B cell (primary cell): ENCODE results near the gene GSG1L. TPM values are rescaled to one million over a fixed set of nuclear protein-coding genes. Genes with fewer than 3 reads are reported as not detected.

Experiments
- ATAC-seq: fragments of 200-7000 bp; cut with Tn5 transposase; one replicate; pipeline ENCODE4 v1.10.0; 2021; ENCODE audit warnings: low read depth, mild to moderate bottlenecking, moderate number of reproducible peaks, moderate library complexity
- CTCF ChIA-PET: fragments of 350-600 bp; sonication (Branson Sonifier 250); formaldehyde crosslinking; loops from one replicate; lab custom pipeline; 2021; ENCODE audit warnings: antibody characterized with exemption, inconsistent platforms; lab: Charles Lee
- POLR2A ChIA-PET: fragments of 350-600 bp; sonication (Branson Sonifier 250); formaldehyde crosslinking; loops from one replicate; lab custom pipeline; 2021; ENCODE audit warnings: antibody characterized with exemption; lab: Charles Lee
- DNase-seq: peaks from one replicate; pipeline ENCODE4 v3.0.0; 2013
- H2AFZ ChIP-seq: 2 replicates; pipeline ENCODE4 v1.6.1; 2012; ENCODE audit warnings: mild to moderate bottlenecking, low read depth, low read length; ENCODE audit not compliant: insufficient read depth, poor library complexity, severe bottlenecking
- H3K27ac ChIP-seq, 2 donors: 1 replicate in 1 of 2; 2 replicates in 1 of 2; pipeline ENCODE4 v1.5.1; 2012 to 2013; ENCODE audit warnings: low read length in 2 of 2, mild to moderate bottlenecking in 2 of 2, moderate library complexity in 1 of 2
- H3K27me3 ChIP-seq, 4 experiments: fragments of 200-600 bp in 1 of 4; sonication (generic) in 1 of 4; replicated peaks in 1 of 4; 1 replicate in 2 of 4; 2 replicates in 2 of 4; pipeline versions ENCODE4 v1.6.1 to v1.7.0; 2013 to 2016; ENCODE audit warnings: low read length in 3 of 4, mild to moderate bottlenecking in 2 of 4, mixed read lengths in 1 of 4, moderate library complexity in 1 of 4; ENCODE audit not compliant: insufficient read depth in 4 of 4, control insufficient read depth in 3 of 4; ENCODE audit errors: control extremely low read depth in 1 of 4
- H3K36me3 ChIP-seq, 2 experiments: replicated peaks in 1 of 2; 1 replicate in 1 of 2; 2 replicates in 1 of 2; pipeline versions ENCODE4 v1.6.1 to v1.7.1; 2013; ENCODE audit warnings: low read length in 1 of 2; ENCODE audit not compliant: insufficient read depth in 2 of 2, control insufficient read depth in 1 of 2; ENCODE audit errors: control extremely low read depth in 1 of 2, extremely low read depth in 1 of 2
- H3K4me1 ChIP-seq, 2 donors: fragments of 200-600 bp in 1 of 2; sonication (generic) in 1 of 2; 1 replicate in 1 of 2; 2 replicates in 1 of 2; pipeline versions ENCODE4 v1.5.1 to v1.6.1; 2013 to 2017; ENCODE audit warnings: low read length in 2 of 2; ENCODE audit not compliant: control insufficient read depth in 2 of 2, insufficient read depth in 2 of 2
- H3K4me2 ChIP-seq: replicated peaks from 2 replicates; pipeline ENCODE3; 2012; ENCODE audit warnings: mild to moderate bottlenecking, low read depth, low read length; ENCODE audit not compliant: poor library complexity, severe bottlenecking
- H3K4me3 ChIP-seq, 5 experiments: fragments of 200-600 bp in 1 of 5; sonication (generic) in 1 of 5; 1 replicate in 3 of 5; 2 replicates in 2 of 5; pipeline versions ENCODE4 v1.5.1 to v1.7.0; 2011 to 2016; ENCODE audit warnings: low read length in 4 of 5, mild to moderate bottlenecking in 4 of 5, low read depth in 2 of 5, control low read depth in 1 of 5, moderate library complexity in 1 of 5; ENCODE audit not compliant: insufficient read depth in 1 of 5; ENCODE audit errors: control extremely low read depth in 1 of 5, extremely low read depth in 1 of 5
- H3K79me2 ChIP-seq: fragments of 200-600 bp; sonication (generic); one replicate; pipeline ENCODE4 v1.6.0; 2016; ENCODE audit warnings: low read length; ENCODE audit not compliant: control insufficient read depth, insufficient read depth
- H3K9ac ChIP-seq: fragments of 200-600 bp; sonication (generic); 2 replicates; pipeline ENCODE4 v1.6.1; 2017; ENCODE audit warnings: mild to moderate bottlenecking, low read length, moderate library complexity
- H3K9me3 ChIP-seq, 3 donors: one replicate each; pipeline versions ENCODE4 v1.6.1 to v1.7.1; 2013; ENCODE audit warnings: low read length in 2 of 3; ENCODE audit not compliant: control insufficient read depth in 2 of 3, insufficient read depth in 1 of 3; ENCODE audit errors: control extremely low read depth in 1 of 3
- H4K20me1 ChIP-seq: 2 replicates; pipeline ENCODE4 v1.6.0; 2012; ENCODE audit warnings: mild to moderate bottlenecking, low read length; ENCODE audit not compliant: insufficient read depth, control insufficient read depth, poor library complexity, severe bottlenecking
- H3K27ac Mint-ChIP-seq: one replicate; pipeline ENCODE4 v1.8.0; 2021; ENCODE audit warnings: mixed read lengths
- H3K27me3 Mint-ChIP-seq: one replicate; pipeline ENCODE4 v1.8.0; 2021; ENCODE audit warnings: mixed read lengths
- H3K4me1 Mint-ChIP-seq: one replicate; pipeline ENCODE4 v1.8.0; 2021; ENCODE audit warnings: mixed read lengths
- H3K4me3 Mint-ChIP-seq: one replicate; pipeline ENCODE4 v1.8.0; 2021; ENCODE audit warnings: mixed read lengths
- H3K9me3 Mint-ChIP-seq: one replicate; pipeline ENCODE4 v1.8.0; 2022; ENCODE audit warnings: mixed read lengths; ENCODE audit not compliant: insufficient read depth
- CTCF ChIP-seq: fragments of 200-600 bp; IDR thresholded peaks from one replicate; pipeline ENCODE4 v1.8.0; 2022; ENCODE audit warnings: antibody characterized with exemption, mild to moderate bottlenecking
- EZH2 ChIP-seq: IDR thresholded peaks from 2 replicates; pipeline ENCODE4 v1.6.1; 2012; ENCODE audit warnings: borderline replicate concordance, low read depth, mild to moderate bottlenecking, moderate library complexity, low read length; ENCODE audit not compliant: insufficient read depth, poor library complexity, severe bottlenecking
- WGBS: methylation state at CpG from one replicate; pipeline ENCODE4 v1.1.5; 2013; ENCODE audit warnings: missing lambda C conversion rate; ENCODE audit not compliant: insufficient coverage; 5-methylcytosine and 5-hydroxymethylcytosine counted together
- intact Hi-C: fragments of 100-400 bp; cut with micrococcal nuclease; formaldehyde crosslinking; loops from one replicate; pipeline ENCODE4 v1.10.0; 2022
- polyA plus RNA-seq: library from polyadenylated mRNA; depleted of rRNA; stranded (reverse); fragments of >200 nt; gene quantifications from 2 replicates; pipeline ENCODE4 v1.2.3, GENCODE V29; 2012
- total RNA-seq, 2 donors: library from RNA; stranded (reverse); fragments of 120-200 nt in 1 of 2; gene quantifications; 1 replicate in 1 of 2; 2 replicates in 1 of 2; pipeline versions ENCODE4 v1.2.3 to v1.2.4, GENCODE V29; 2013 to 2022

The GSG1L gene
- total and polyA plus RNA-seq, 2 donors (not counting 1 experiment from before 2014, with no cell fraction given), result 0.01 TPM; not detected in 1

GRCh38 chr16:27806986-27807385 lies 256.5 kb downstream of the GSG1L start:
- Mint-ChIP-seq H3K27ac (no peak overlapping the region), H3K9me3 (no peaks in the 10 kb centered on the region), H3K4me1 (no peaks in the 10 kb centered on the region), H3K4me3 (no peak overlapping the region), H3K27me3 (peaks cover 23% of the 10 kb centered on the region)
- H3K9me3 ChIP-seq, result peaks cover 0 to 6% (median 0%) of the 10 kb centered on the region in 3 donors
- no peak overlapping the region for H3K9ac ChIP-seq
- ChIA-PET CTCF (no interaction called here), POLR2A (no interaction called here)
- no peak overlapping the region for H3K4me3 ChIP-seq
- TF ChIP-seq EZH2, result no peak
- TF ChIP-seq CTCF, result no peak
- no peaks in the 10 kb centered on the region for H4K20me1 ChIP-seq
- H2AFZ ChIP-seq, result no peak overlapping the region
- no peak overlapping the region for H3K27ac ChIP-seq
- DNase-seq (no peak), ATAC-seq (no peak)
- H3K4me2 ChIP-seq, result no peak overlapping the region
- no peaks in the 10 kb centered on the region for H3K36me3 ChIP-seq
- intact Hi-C loops, result no loop called here
- H3K79me2 ChIP-seq, result no peaks in the 10 kb centered on the region
- H3K4me1 ChIP-seq, result no peaks in the 10 kb centered on the region
- H3K27me3 ChIP-seq, result no peaks in the 10 kb centered on the region
- WGBS, result 82% methylated on average over 2 of the region's 5 CpGs

- DNase-seq (no peak), ATAC-seq (no peak)
- Histone ChIP-seq H3K9ac (no peak overlapping the region), H3K9me3 (peaks cover 0 to 3% (median 0%) of the 10 kb centered on the region in 3 donors), H3K4me2 (no peak overlapping the region), H4K20me1 (no peaks in the 10 kb centered on the region), H3K36me3 (no peaks in the 10 kb centered on the region), H3K4me3 (no peak overlapping the region), H3K27me3 (no peaks in the 10 kb centered on the region), H3K27ac (no peak overlapping the region), H2AFZ (no peak overlapping the region), H3K79me2 (no peaks in the 10 kb centered on the region), H3K4me1 (no peaks in the 10 kb centered on the region)
- H3K9me3 Mint-ChIP-seq, result no peaks in the 10 kb centered on the region
- no peak for TF ChIP-seq CTCF
- no peak for TF ChIP-seq EZH2
- intact Hi-C loops, result no loop called here
- no peak overlapping the region for H3K4me3 Mint-ChIP-seq
- ChIA-PET POLR2A (no interaction called here), CTCF (no interaction called here)
- H3K27me3 Mint-ChIP-seq, result peaks cover 23% of the 10 kb centered on the region
- H3K27ac Mint-ChIP-seq, result no peak overlapping the region
- no peaks in the 10 kb centered on the region for H3K4me1 Mint-ChIP-seq
These were observed 257.1 kb downstream of the GSG1L start for GRCh38 chr16:27806388-27806787.
